Suprapubic skin (tissue), 4 donors: ENCODE measurements around the gene PIANP.

Source experiments
- CTCF ChIP-seq, 2 donors: fragments of 200-600 bp in 1 of 2; fragments of 450-650 bp in 1 of 2; sonication (generic) in 1 of 2; IDR thresholded peaks; one replicate each; pipeline ENCODE4 v1.5.1; 2016 to 2019; ENCODE audit warnings: antibody characterized with exemption in 2 of 2, mild to moderate bottlenecking in 1 of 2, moderate library complexity in 1 of 2
- EP300 ChIP-seq: sonication (generic); formaldehyde crosslinking; IDR thresholded peaks from one replicate; pipeline ENCODE4 v1.6.1; 2017; ENCODE audit warnings: antibody characterized with exemption
- POLR2AphosphoS5 ChIP-seq, 3 donors: sonication (generic); formaldehyde crosslinking; IDR thresholded peaks; one replicate each; pipeline ENCODE4 v1.6.1; 2017; ENCODE audit warnings: antibody characterized with exemption in 3 of 3

DNA sequence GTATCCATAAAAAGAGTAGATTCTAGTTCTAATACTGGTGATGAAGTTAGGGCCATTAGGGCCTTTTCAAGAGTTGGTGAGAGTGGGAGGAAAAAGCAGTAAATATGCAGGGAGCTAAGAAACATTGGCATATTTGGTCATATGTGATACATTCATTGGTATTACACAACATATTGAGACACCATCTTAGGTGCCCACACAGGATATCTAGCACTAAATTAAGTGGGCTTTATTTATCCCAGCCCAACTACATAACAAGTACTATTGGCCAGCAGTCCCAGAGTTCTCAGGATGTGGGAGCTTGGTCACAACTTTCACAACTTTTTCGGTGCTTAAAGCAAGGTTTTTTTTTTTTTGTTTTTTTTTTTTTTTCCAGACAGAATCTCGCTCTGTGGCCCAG lies 35.7 kb downstream of the PIANP start:
- TF ChIP-seq POLR2AphosphoS5 (IDR thresholded peaks at IDR 0.05) = no peak
- no peak for TF ChIP-seq CTCF (IDR thresholded peaks at IDR 0.05)
- no peak for TF ChIP-seq EP300
